Amygdala (tissue), 56 donors: ENCODE results near the gene CCDC27.

Source experiments
- DNase-seq, 56 donors: peaks; one replicate each; lab custom pipeline; 2025; lab: John Stamatoyannopoulos, UW

CCDC27 gene

DNA sequence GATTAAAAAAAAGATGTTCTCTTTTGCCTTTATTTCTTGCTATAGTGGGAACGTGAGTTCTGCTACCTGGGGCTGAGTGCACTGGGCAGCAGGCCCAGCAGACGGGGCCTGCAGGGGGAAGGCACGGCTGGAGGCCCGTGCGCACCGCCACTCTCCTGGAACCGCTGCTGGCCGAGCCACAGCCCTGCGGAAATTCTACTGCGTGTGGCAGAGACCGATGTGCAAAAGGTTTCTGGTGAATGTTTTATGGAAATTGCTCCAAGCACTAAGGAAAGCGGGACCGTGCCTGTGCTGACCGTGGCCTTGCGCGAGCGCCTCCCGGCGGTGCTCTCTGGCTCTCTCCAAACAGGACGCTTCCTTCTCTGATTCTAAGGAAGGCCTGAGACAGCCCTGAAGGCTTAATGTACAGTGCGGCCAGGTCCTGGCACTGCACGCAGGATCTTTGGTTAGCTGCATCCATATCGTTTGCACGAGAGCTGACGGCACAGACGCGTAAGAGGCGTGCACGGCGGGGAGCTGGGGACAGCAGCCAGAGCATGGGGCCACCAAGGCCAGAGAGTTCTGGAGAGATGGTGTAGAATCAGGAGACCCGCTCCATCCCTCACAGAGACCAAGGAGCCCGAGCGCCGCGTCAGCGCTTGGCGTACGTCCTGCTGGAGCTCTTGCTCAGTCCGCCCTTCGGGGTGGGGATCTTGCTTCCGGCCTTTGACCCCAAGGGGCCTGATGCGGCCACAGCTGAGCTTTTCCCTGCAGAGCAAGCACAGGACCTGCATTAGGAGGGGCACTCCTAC is 62.7 kb downstream of the CCDC27 start:
- no peak for DNase-seq

DNA sequence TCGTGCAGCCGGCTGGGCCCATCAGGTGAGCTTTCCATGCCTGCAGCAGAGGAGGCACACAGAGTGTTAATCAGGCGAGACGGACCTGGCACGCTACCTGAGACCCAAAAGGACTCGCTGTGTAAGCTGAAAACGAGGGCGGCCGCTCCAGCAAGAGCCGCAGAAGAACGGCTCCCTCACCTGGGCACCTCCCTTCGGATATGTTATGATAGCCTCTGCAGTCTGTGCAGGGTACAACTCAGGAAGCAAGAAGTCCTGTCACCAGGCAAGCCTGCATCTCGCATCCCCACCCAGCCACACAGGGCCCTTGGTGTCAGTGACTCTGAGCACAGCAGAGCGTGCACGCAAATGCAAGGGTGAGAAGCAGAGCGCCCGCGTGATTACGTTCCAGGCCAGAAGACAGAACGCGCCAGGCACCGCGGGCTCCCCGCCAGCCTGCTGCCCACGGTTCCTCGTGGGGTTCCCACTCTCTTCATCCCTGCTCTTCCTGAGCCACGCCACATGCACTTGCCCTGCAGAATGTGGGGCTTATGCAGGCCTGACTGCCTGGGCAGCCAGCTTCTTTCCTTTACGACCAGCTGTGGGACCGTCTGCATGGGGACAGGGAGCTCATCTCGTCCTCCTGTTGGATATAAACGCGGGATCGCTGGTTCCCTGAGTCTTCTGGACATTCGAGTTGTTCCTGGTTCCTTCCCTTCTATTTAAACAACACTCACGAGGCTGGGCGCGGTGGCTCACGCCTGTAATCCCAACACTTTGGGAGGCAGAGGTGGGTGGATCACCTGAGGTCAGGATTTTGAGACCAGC is 64.3 kb downstream of the CCDC27 start:
- DNase-seq = no peak

DNA sequence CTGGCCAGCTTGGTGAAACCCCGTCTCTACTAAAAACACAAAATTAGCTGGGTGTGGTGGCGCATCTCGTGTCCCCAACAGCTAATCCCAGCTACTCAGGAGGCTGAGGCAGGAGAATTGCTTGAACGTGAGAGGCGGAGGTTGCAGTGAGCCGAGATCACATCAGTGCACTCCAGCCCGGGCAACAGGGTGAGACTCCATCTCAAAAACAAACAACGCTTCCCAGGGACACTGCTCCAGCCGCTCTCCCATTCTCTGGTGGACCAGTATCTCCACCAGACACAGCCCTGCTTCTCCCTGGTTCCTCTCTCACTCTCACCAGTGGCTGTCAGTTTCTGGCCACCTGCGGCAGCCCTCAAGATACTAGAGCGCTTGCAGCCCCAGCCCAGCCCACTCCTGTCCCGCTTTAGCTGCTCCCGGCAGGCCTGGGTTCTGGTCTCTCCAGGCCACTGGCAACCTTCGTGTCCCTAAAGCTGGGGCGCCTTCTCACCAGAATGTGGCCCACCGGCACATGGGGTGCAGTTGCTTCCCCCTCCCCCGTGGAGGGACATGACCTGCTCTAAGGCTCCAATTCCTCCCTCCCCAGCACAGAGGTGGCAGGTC is 65.0 kb downstream of the CCDC27 start:
- DNase-seq = no peak

DNA sequence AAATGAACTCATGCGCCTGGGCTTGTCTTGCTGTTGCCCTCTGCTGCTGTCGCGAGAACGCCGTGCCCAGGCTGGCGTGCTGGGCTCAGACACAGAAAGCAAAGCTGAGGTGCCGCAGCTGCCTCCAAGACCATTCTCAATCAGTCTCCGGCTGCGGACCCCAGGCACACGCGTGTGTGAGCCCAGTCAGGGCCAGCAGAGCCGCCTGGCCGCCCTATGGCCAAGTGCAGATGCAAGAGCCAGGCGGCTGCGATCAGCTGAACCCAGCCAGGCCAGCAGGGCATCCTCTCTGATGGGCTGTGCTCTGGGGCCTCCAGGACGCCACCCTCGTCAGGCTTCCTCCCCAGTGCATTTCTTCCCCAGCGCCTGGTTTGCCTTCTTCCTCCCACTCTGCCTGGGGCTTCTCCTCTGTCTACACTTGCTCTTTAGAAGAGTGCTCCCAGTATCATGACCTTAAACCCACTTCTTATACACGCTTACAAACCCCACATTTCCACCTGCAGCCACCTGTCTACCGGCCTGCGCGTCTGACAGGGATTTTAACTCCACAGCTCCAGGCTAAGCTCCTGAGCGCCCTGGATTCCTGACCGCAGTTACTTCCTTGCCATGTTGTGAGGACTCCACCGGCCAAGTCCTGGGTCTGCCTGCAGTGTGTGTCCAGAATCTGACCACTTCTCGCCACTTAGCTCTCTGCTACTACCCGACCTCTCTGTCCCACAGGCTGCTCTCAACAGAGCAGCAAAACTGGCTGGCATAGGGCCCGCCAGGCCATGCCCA is 65.8 kb downstream of the CCDC27 start:
- DNase-seq = no peak

DNA sequence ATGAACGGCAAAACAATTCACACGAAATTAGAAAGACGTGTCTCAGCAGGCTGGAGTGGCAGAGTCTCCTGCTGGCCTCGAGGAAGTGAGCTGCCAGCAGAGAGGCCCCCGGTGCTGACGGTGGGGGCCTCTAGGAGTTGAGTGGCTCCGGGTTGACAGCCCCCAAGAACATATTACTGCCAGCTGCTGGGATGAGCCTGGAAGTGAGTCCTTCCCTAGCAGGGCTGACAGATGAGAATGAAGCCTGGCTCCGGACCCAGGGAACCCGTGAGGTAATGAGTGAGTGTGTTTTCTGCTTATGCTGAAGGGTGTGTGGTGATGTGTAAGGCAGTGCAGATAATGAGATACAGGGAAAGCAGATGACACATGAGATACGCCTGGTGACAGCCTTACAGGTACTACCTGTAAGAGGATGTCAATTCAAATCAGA is 67.5 kb downstream of the CCDC27 start:
- no peak for DNase-seq

DNA sequence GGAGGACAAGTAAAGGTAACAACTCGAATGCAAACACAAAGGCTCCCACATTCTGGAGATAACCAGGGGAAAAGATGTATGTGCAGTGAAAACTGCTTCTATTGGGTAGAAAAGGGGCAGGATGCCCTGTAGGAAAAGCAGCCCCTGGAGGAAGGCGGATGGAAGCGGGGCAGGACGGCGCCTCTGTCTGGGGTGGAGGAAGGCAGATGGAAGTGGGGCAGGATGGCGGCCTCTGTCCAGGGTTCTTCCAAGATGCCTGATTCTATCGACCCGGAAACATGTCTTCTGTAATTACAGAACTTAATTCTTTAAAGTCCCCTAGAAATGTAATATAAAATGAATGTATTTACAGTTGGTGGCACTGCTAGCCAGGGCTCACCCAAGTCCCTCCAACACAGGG is 68.1 kb downstream of the CCDC27 start:
- no peak for DNase-seq

DNA sequence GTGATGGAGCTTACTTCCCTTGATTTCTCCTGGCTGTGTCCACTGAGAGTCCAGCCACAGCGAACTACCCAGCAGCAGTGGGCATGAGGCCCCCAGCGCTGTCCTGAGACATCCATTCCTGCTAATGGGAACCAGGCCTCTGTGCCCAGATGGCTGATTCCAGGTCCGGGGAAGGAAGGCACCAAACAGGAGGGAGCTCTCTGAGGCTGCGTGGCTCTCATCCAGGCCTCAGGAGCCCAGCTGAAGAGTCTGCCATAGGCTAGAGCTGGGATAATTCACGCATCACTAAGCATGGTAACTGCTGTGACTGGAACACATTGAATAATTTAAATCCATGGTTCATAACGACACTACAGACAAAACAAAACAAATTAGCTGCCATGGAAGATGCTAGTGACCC is 68.8 kb downstream of the CCDC27 start:
- no peak for DNase-seq
